Measurements from ENCODE around the gene MGMT.

MGMT gene

GRCh38 chr10:129717816-129718547, 250.9 kb downstream of the MGMT start:
- DNase-seq = no peak

DNA sequence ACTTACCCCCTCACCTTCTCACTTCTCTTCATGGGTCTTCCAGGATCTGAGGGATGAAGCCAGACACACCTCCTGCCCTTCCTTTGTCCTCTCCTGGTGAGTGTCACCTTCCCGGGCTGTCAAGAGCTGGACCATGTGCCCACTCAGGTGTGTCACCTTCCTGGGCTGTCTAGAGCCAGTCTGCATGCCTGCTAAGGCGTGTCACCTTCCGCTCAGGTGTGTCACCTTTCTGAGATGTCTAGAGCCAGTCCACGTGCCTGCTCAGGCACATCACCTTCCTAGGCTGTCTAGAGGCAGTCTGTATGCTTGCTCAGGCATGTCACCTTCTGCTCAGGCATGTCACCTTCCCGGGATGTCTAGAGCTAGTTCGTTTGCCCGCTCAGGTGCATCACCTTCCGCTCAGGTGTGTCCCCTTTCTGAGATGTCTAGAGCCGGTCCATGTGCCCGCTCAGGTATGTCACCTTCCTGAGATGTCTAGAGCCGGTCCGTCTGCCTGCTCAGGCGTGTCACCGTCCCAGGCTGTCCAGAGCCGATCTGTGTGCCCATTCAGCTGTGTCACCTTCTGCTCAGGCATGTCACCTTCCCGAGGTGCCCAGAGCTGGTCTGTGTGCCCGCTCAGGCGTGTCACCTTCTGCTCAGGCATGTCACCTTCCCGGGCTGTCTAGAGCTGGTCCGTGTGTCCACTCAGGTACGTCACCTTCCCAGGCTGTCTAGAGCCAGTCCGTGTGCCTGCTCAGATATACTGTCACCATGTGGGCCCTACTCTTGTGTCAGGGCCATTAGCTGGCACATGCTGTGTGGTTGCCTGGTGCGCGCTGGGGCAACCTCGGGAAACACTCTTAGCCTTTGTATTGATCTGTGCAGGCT, 251.7 kb downstream of the MGMT start:
- no peak for DNase-seq

GRCh38 chr10:129719415-129719739, 252.3 kb downstream of the MGMT start:
- DNase-seq = no peak

DNA sequence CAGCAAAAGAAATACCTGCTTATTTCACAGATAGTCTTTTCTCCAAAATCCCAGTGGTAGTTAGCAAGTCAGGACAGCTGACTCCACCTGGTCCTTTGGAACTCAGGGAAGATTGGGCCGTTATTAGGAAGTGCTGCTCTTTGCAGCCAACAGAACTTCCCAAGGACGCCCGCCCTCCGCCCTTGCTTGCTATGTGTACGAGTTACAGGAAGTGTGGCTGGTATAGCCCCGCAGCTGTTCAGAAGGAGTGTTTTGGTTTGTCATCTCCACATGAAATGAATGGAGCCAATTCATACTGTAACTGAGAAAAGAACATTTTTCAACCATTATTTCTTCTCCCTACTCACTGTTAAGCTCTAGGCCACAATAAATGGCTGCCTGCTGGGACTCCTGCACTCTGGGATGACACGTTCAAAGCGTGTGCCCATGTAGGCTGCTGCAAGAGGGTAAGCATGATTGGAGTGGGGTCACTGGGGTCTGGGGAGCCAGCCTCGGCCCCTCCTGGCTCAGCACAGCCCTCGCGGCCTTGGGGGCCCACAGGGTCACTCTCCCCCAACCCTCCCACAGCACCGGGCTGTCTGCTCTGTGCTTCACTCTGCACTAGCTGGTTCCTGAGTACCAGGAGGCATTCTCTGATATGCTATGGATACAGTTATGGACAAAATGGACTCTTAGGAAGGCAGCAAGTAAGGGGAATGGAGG, 253.0 kb downstream of the MGMT start:
- DNase-seq = no peak

DNA sequence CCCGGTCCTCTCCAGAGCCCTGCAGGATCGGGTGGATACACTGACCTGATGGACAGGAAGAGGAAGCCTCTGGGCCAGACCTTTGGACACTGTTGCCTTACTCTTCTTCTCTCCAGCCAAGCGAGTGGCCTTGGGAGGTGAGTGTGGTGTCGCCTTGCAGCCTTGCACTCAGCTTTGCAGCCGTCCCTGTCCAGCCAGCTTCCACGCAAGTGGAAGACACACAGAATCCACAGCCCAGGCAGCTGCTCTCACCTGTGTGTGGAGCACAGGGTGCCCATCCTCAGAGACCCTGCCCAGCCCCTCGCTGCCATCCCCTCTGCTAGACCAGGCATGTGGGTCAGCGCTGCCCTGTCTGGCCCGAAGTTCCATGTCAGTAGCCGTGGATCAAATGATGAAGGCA, 258.0 kb downstream of the MGMT start:
- DNase-seq = no peak

DNA sequence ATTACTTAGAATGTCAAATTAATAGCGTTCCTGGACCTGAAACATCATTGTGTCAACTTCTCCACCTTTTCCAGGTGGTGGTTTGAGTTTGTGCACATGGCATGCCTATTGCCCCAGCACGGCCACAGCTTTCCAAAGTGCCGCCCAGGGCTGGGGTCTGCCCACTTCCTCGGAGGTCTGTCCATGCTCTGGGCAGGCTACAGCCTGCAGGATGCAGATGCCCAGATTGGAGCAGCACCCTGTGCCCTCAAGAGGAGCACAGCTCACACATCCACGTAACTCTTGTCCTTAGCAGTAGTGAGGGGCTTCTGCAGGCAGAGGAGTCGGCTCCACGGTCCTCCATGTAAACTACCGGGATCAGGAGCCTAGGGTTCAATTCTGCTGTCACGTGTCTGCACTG, 258.4 kb downstream of the MGMT start:
- no peak for DNase-seq

DNA sequence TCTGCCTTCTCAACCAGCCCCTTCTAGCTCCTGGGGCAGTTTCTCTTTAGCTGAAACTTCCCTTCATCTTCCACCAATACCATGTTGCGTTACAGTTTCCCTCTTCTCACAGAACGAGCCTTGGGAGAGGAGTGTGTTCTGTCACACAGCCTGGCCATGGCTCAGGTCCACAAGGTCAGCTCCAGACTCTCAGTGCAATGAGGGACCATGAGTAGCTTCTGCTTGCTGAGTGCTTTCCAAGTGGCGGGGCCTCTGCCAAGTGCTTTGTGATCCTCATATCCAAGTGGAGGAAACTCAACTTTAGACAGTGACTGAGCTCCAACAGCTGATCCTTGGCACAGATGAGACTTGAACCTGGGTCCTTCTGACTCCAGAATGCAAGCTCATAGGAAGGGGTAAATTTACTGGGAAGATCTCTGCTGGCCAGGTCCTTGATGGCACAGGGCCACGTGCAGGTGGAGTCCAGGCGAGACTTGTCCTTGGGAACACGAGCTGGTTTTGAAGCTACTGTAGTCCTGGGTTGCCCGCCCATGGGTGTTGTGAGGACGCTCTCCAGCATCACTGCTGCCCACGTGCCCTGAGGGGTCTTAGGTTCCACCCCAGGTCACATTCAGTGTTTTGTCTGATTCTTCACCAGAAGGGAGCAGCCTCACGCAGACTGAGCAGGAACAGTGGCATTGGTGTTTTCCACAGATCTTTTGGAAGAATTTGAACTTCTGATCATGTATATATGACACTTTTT, 259.0 kb downstream of the MGMT start:
- no peak for DNase-seq

DNA sequence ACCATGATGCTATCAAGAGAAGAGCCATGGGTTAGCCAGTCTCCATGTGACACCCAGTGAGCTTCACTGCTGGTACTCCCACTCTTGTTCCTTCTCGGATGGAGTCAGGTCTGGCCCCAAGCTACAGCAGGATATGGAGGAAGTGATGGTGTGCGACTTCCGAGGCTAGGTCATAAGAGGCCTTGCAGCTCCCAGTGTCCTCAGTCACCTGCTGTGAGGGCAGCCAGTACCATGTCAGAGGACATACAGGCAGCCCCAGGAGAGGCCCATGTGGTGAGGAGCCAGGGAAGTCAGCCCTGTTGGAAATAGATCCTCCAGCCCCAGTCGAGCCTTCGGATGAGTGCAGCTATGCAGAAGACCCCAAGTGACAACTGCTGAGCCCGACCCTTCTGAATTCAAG, 260.0 kb downstream of the MGMT start:
- DNase-seq = no peak

DNA sequence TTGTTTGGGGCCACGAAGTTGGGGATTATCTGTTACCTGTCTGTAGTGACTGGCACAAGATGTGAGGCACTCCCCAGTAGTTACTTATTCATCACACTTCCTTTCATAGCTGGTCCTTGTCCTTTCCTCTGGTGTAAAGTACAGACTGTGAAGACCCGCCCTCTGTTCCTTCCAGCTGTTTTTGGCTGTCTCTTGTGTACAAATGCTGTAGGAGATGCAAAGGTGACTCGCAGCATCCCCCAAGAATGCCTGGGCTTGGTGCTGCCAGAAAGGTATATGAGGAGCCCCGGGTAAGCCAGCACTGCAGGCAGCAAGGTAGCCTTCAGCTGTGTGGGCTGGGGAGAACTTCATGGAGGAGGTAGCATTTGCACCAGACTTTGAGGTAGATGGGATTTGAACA, 260.5 kb downstream of the MGMT start:
- no peak for DNase-seq

DNA sequence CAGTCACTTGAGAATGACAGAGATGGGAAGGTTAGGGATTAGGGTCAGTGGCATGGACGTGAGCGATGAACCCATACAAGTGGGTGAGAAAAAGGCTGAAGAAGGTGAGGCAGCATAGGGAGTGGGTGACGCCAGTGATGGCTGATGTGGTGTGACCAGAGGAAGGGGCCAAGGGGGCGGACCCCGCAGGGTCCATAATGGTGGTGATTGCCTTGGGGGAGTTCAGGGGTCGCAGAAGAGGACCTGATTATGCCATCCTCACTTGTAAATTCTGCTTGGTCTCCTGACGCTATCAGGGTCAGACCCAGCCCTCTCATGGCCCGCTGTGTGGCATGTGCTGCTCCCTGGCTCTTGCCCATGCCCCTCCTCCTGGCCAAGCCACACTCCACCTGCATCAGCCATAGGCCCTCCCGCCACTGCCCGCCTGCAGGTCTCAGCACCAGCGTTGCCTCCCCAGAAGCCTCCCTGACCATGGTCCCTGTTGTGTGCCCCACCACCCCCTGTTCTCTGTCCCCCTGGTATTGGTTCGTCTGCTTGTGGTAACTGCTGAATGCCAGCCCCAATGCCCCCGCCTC, 261.3 kb downstream of the MGMT start:
- DNase-seq = no peak

DNA sequence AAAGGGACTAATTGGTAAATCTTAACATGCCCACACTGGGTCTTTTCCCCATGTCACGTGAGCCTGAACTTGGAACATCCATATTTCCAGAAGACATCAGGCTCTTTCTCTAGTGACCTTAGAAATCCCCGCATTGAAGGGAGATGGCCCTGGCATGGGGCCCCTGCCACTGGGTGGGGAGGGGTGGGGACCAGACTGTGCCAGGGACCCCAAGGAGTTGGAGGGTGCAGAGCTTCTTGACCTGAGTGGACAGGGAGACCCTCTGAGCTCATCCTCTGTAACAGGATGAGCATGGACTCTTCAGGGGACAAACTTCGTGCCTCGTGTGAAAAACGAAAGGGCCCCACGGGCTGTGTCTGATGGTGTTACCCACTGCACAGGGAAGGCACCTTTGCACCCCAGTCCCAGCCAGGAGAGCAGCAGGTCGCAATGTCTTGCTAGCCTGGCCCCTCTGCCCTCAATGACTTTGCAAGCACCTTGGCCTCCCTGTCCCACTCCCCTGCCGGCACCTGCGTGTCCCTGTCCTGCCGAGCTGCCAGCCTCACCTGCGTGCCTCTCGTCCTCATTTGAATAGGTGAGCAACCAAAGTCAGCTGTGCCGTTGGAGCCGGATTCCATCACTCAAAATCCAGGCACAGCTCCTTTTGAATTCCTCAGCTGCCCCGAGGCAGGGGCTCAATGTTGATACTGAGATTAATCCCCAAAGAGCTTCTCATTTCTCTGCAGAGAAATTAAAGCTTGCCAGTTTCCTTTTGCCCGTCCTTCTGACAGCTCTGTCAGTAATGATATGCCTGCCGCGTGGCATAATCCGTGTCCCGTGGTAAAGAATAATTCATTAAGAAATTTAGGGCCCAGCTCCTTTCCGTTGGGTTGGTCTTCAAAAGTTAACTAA, 262.1 kb downstream of the MGMT start:
- DNase-seq = no peak

GRCh38 chr10:129730272-129730992, 263.4 kb downstream of the MGMT start:
- DNase-seq = no peak

- DNase-seq = no peak
These were observed 263.9 kb downstream of the MGMT start for GRCh38 chr10:129730993-129731325.

GRCh38 chr10:129740532-129741279, 273.7 kb downstream of the MGMT start:
- no peak for DNase-seq

DNA sequence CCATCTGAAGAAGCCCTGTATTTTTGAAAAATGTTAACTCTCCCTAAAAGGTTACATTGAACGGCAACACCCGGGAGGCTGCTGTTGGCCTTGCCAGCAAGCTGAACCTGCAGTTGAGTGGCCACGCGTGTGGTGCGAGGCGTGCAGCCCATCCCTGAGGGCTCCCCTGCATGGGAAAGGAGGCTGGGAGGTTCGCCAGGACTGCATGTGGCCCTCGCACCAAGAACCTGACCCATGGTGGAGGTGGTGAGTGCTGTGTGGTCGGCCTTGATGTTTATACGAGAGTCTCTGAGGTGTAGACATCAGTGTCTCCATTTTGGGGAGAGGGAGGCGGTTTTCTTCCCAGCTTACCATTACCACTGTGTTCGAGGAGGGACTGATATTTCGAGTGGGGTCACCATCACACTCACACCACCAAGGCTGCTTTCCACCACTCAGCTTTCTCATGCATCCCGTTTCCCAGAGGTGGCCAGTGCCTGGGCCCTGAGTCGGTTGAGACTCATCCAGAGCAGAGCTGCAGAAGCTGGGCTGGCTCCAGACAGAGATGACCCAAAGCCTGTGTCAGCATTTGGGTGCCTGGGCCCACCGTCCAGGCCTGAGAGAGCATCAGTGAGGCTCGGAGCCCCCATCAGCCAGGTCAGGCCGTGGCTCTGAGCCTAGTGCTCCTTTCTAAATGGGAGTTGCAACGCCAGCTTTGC, 274.4 kb downstream of the MGMT start:
- no peak for DNase-seq

- DNase-seq = no peak
These were observed 275.1 kb downstream of the MGMT start for GRCh38 chr10:129741978-129742741.

DNA sequence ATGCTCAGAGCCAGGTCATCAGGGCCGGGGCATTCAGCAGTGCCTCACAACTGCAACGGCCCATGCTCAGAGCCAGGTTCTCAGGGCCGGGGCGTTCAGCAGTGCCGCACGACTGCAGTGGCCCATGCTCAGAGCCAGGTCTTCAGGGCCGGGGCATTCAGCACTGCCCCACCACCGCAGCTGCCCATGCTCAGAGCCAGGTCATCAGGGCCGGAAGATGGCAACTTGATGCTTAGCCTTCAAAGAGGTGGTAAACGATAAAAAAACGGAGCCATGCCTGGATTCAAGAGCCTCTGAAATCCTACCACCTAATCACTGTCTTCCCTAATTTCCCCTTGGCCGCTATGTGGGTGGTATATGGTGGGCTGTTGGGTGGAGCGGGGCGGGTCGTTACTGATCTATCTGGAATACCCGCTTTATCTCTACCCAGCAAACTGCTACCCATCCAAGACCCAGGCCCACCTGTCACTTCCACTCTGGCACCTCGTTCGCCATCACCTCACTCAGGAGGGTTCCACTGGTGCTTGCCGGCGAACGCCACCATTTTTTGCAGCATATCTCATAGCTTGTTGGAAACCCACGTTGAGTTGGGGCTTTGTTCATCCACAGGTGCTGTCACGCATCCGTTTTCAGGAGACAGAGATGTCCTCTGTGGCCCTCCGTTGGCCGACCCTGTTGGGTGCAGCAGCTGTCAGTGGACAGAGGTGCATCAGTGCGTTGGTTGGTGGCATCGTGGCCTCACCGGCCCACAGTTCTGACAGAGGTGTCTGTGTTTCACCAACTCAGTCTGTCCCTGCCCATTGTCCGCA, 275.9 kb downstream of the MGMT start:
- DNase-seq = no peak

GRCh38 chr10:129743738-129744133, 276.7 kb downstream of the MGMT start:
- DNase-seq = no peak
